ENCODE results near the gene SMARCE1. TPM values are rescaled to one million over a fixed set of nuclear protein-coding genes. Genes with fewer than 3 reads are reported as not detected.

The SMARCE1 gene
- polyA plus RNA-seq, 1 donor (not counting 4 experiments of a cell fraction or from before 2014, with no cell fraction given), result 60.6 TPM

DNA sequence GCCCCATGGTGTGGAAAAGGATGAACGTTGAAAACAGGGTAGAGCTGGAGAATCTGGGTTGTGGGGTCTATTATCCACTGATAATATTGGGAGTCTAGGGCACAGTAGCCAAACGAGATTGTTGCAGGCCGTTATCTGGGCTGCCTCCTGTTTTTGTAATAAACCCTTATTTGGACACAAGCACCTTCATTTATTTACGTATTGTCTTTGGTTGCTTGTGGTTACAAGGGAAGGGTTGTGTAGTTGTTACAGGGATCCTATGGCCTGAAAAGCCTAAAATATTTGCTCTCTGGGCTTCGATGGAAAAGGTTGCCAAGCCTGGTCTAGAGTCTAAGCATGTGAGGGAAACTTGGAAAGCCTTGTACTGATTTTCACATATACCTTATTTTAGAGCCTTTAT lies 4.3 kb upstream of the SMARCE1 start:
- DNase-seq (ENCODE audit: low read depth, low spot score), result no peak
- peaks cover 15% of the 10 kb centered on the region for H3K79me2 ChIP-seq (ENCODE audit: control insufficient read depth, insufficient read depth, low read length)
- H3K9me1 ChIP-seq (ENCODE audit: control insufficient read depth, extremely low read depth, insufficient read depth, low read length), result no peaks in the 10 kb centered on the region
- no peaks in the 10 kb centered on the region for H3K36me3 ChIP-seq (ENCODE audit: control insufficient read depth in 2 of 2, extremely low read depth in 1 of 2, insufficient read depth in 2 of 2, low read length in 2 of 2)
- TF ChIP-seq, protein P1, sequence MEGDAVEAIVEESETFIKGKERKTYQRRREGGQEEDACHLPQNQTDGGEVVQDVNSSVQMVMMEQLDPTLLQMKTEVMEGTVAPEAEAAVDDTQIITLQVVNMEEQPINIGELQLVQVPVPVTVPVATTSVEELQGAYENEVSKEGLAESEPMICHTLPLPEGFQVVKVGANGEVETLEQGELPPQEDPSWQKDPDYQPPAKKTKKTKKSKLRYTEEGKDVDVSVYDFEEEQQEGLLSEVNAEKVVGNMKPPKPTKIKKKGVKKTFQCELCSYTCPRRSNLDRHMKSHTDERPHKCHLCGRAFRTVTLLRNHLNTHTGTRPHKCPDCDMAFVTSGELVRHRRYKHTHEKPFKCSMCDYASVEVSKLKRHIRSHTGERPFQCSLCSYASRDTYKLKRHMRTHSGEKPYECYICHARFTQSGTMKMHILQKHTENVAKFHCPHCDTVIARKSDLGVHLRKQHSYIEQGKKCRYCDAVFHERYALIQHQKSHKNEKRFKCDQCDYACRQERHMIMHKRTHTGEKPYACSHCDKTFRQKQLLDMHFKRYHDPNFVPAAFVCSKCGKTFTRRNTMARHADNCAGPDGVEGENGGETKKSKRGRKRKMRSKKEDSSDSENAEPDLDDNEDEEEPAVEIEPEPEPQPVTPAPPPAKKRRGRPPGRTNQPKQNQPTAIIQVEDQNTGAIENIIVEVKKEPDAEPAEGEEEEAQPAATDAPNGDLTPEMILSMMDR (optimal IDR thresholded peaks at IDR 0.05 in 1 of 3, IDR thresholded peaks at IDR 0.05 in 1 of 3, conservative IDR thresholded peaks at IDR 0.05 in 1 of 3; ENCODE audit: extremely low read depth in 1 of 3, insufficient read depth in 2 of 3, low read length in 3 of 3), result no peak
- TF ChIP-seq EZH2 (IDR thresholded peaks at IDR 0.05; ENCODE audit: low read length), result no peak
- H3K4me1 ChIP-seq (ENCODE audit: control insufficient read depth, extremely low read depth, insufficient read depth, low read length), result peaks cover 12% of the 10 kb centered on the region
- H3K27ac ChIP-seq (ENCODE audit: control insufficient read depth, insufficient read depth, low read length), result no peak overlapping the region
- no peak for FAIRE-seq
- H3K27me3 ChIP-seq (ENCODE audit: control insufficient read depth, extremely low read depth, insufficient read depth, low read length), result no peaks in the 10 kb centered on the region
- no peaks in the 10 kb centered on the region for H4K20me1 ChIP-seq (ENCODE audit: control insufficient read depth, extremely low read depth, insufficient read depth, low read length)
- H3K4me2 ChIP-seq (ENCODE audit: control insufficient read depth, extremely low read depth, insufficient read depth, low read depth, low read length), result no peak overlapping the region
- dilution Hi-C loops (cut with MboI; ENCODE audit: extremely low pct_ligation_motif_present, low sequenced_read_pairs), result no loop called here
- no peak overlapping the region for H3K4me3 ChIP-seq (ENCODE audit: control insufficient read depth in 2 of 3, extremely low read depth in 1 of 3, insufficient read depth in 2 of 3, low read depth in 1 of 3, low read length in 3 of 3)
- no peak overlapping the region for H3K9ac ChIP-seq (ENCODE audit: control insufficient read depth, extremely low read depth, insufficient read depth, low read length)
- no peak overlapping the region for H2AFZ ChIP-seq (ENCODE audit: control insufficient read depth, low read length)
- H3K9me3 ChIP-seq (ENCODE audit: control insufficient read depth, low read depth, low read length), result no peaks in the 10 kb centered on the region

DNA sequence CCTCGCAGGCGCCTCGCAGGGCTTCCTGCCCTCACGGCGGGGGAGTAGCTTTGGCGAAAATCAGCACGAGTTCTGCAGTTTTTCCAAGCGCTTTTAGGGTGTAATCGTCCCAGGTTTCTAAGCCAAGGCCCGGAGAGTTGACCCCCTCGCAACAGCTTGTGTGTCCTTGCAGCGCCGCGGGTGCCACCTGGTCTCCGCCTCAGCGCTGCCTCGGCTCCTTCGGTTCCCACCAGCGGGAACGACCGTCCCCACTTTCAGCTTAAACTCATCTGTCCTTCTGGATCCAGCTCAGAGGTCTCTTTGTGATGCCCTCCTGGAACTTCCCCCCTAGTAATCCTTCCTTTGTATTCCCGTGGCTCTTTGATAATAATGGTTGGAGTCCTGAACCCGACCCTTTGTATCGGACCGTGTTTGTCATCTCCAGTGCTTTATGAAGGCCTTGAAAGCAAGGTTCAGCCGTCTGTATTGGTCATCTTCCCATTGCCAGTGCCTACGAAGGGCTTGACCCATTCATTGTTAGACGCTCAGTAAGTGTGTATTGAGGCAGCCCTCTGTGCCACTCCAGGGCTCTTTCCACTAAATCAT lies 858 bp upstream of the SMARCE1 start:
- no peaks in the 10 kb centered on the region for H3K36me3 ChIP-seq (ENCODE audit: control insufficient read depth in 2 of 2, extremely low read depth in 1 of 2, insufficient read depth in 2 of 2, low read length in 2 of 2)
- H3K4me2 ChIP-seq (ENCODE audit: control insufficient read depth, extremely low read depth, insufficient read depth, low read depth, low read length), result peak overlapping the region; percentile 100
- H3K27me3 ChIP-seq (ENCODE audit: control insufficient read depth, extremely low read depth, insufficient read depth, low read length), result no peaks in the 10 kb centered on the region
- dilution Hi-C loops (cut with MboI; ENCODE audit: extremely low pct_ligation_motif_present, low sequenced_read_pairs), result no loop called here
- no peaks in the 10 kb centered on the region for H4K20me1 ChIP-seq (ENCODE audit: control insufficient read depth, extremely low read depth, insufficient read depth, low read length)
- peak overlapping the region; percentile 88 for H3K27ac ChIP-seq (ENCODE audit: control insufficient read depth, insufficient read depth, low read length)
- H3K9ac ChIP-seq (ENCODE audit: control insufficient read depth, extremely low read depth, insufficient read depth, low read length), result peak overlapping the region; percentile 98
- TF ChIP-seq EZH2 (IDR thresholded peaks at IDR 0.05; ENCODE audit: low read length), result no peak
- TF ChIP-seq, protein P1 (optimal IDR thresholded peaks at IDR 0.05 in 1 of 3, IDR thresholded peaks at IDR 0.05 in 1 of 3, conservative IDR thresholded peaks at IDR 0.05 in 1 of 3; ENCODE audit: extremely low read depth in 1 of 3, insufficient read depth in 2 of 3, low read length in 3 of 3), result no peak
- peak overlapping the region; percentile 96 for H2AFZ ChIP-seq (ENCODE audit: control insufficient read depth, low read length)
- no peaks in the 10 kb centered on the region for H3K9me1 ChIP-seq (ENCODE audit: control insufficient read depth, extremely low read depth, insufficient read depth, low read length)
- H3K4me3 ChIP-seq (ENCODE audit: control insufficient read depth in 2 of 3, extremely low read depth in 1 of 3, insufficient read depth in 2 of 3, low read depth in 1 of 3, low read length in 3 of 3), result peak overlapping the region; percentile 75 to 95 (median 91)
- H3K4me1 ChIP-seq (ENCODE audit: control insufficient read depth, extremely low read depth, insufficient read depth, low read length), result peaks cover 16% of the 10 kb centered on the region
- H3K9me3 ChIP-seq (ENCODE audit: control insufficient read depth, low read depth, low read length), result no peaks in the 10 kb centered on the region
- peak; percentile 32 for FAIRE-seq
- no peak for DNase-seq (ENCODE audit: low read depth, low spot score)
- peaks cover 36% of the 10 kb centered on the region for H3K79me2 ChIP-seq (ENCODE audit: control insufficient read depth, insufficient read depth, low read length)
